IPS-15b (cell line): ENCODE data around the gene TTF2.

ENCODE experiments used
- H3K27me3 ChIP-seq: one replicate; pipeline ENCODE4 v1.6.1; 2013; ENCODE audit warnings: low read length; ENCODE audit not compliant: control insufficient read depth, insufficient read depth
- H3K36me3 ChIP-seq: one replicate; pipeline ENCODE4 v1.6.1; 2013; ENCODE audit warnings: low read length; ENCODE audit not compliant: control insufficient read depth, insufficient read depth
- H3K4me1 ChIP-seq: one replicate; pipeline ENCODE4 v1.6.1; 2013; ENCODE audit warnings: mild to moderate bottlenecking, low read length; ENCODE audit not compliant: control insufficient read depth, insufficient read depth
- H3K4me3 ChIP-seq: one replicate; pipeline ENCODE4 v1.5.1; 2013; ENCODE audit warnings: low read depth, low read length
- H3K9ac ChIP-seq: one replicate; pipeline ENCODE4 v1.6.1; 2013; ENCODE audit warnings: low read depth, mild to moderate bottlenecking, low read length
- H3K9me3 ChIP-seq: one replicate; pipeline ENCODE4 v1.6.1; 2013; ENCODE audit warnings: mild to moderate bottlenecking, low read length; ENCODE audit not compliant: control insufficient read depth, insufficient read depth

The TTF2 gene

GRCh38 chr1:117128323-117129079, 68.4 kb downstream of the TTF2 start:
- Histone ChIP-seq H3K36me3 (no peaks in the 10 kb centered on the region), H3K27me3 (no peaks in the 10 kb centered on the region), H3K9me3 (no peaks in the 10 kb centered on the region), H3K4me3 (no peak overlapping the region), H3K9ac (no peak overlapping the region), H3K4me1 (no peaks in the 10 kb centered on the region)

- Histone ChIP-seq H3K9ac (no peak overlapping the region), H3K4me3 (no peak overlapping the region), H3K36me3 (no peaks in the 10 kb centered on the region), H3K9me3 (no peaks in the 10 kb centered on the region), H3K27me3 (no peaks in the 10 kb centered on the region), H3K4me1 (peaks cover 8% of the 10 kb centered on the region)
These were observed 70.4 kb downstream of the TTF2 start for GRCh38 chr1:117130526-117130925.

- Histone ChIP-seq H3K9ac (no peak overlapping the region), H3K36me3 (no peaks in the 10 kb centered on the region), H3K27me3 (no peaks in the 10 kb centered on the region), H3K9me3 (no peaks in the 10 kb centered on the region), H3K4me3 (no peak overlapping the region), H3K4me1 (peaks cover 10% of the 10 kb centered on the region)
These were observed 75.2 kb downstream of the TTF2 start for GRCh38 chr1:117135329-117135728.

GRCh38 chr1:117136749-117137148, 76.6 kb downstream of the TTF2 start:
- Histone ChIP-seq H3K4me3 (no peak overlapping the region), H3K9ac (no peak overlapping the region), H3K36me3 (no peaks in the 10 kb centered on the region), H3K9me3 (no peaks in the 10 kb centered on the region), H3K4me1 (peaks cover 10% of the 10 kb centered on the region), H3K27me3 (no peaks in the 10 kb centered on the region)

GRCh38 chr1:117137281-117137855, 77.2 kb downstream of the TTF2 start:
- Histone ChIP-seq H3K36me3 (no peaks in the 10 kb centered on the region), H3K4me1 (peaks cover 10% of the 10 kb centered on the region), H3K9me3 (no peaks in the 10 kb centered on the region), H3K27me3 (no peaks in the 10 kb centered on the region), H3K9ac (no peak overlapping the region), H3K4me3 (no peak overlapping the region)

GRCh38 chr1:117138106-117138505, 78.0 kb downstream of the TTF2 start:
- H3K4me3 ChIP-seq, result no peak overlapping the region
- H3K36me3 ChIP-seq, result no peaks in the 10 kb centered on the region
- H3K9ac ChIP-seq, result no peak overlapping the region
- no peaks in the 10 kb centered on the region for H3K27me3 ChIP-seq
- H3K4me1 ChIP-seq, result peaks cover 10% of the 10 kb centered on the region
- no peaks in the 10 kb centered on the region for H3K9me3 ChIP-seq

GRCh38 chr1:117138561-117138960, 78.4 kb downstream of the TTF2 start:
- Histone ChIP-seq H3K27me3 (no peaks in the 10 kb centered on the region), H3K4me1 (peaks cover 10% of the 10 kb centered on the region), H3K4me3 (no peak overlapping the region), H3K9me3 (no peaks in the 10 kb centered on the region), H3K9ac (no peak overlapping the region), H3K36me3 (no peaks in the 10 kb centered on the region)

- H3K4me3 ChIP-seq, result no peak overlapping the region
- H3K4me1 ChIP-seq, result peaks cover 2% of the 10 kb centered on the region
- H3K27me3 ChIP-seq, result no peaks in the 10 kb centered on the region
- H3K9ac ChIP-seq, result no peak overlapping the region
- no peaks in the 10 kb centered on the region for H3K9me3 ChIP-seq
- H3K36me3 ChIP-seq, result no peaks in the 10 kb centered on the region
These were observed 82.1 kb downstream of the TTF2 start for GRCh38 chr1:117142200-117142599.

GRCh38 chr1:117143172-117143571, 83.0 kb downstream of the TTF2 start:
- peaks cover 5% of the 10 kb centered on the region for H3K4me1 ChIP-seq
- H3K9me3 ChIP-seq, result no peaks in the 10 kb centered on the region
- no peak overlapping the region for H3K4me3 ChIP-seq
- H3K27me3 ChIP-seq, result no peaks in the 10 kb centered on the region
- no peaks in the 10 kb centered on the region for H3K36me3 ChIP-seq
- no peak overlapping the region for H3K9ac ChIP-seq

GRCh38 chr1:117143871-117144270, 83.7 kb downstream of the TTF2 start:
- Histone ChIP-seq H3K9ac (no peak overlapping the region), H3K9me3 (no peaks in the 10 kb centered on the region), H3K4me1 (peaks cover 5% of the 10 kb centered on the region), H3K4me3 (no peak overlapping the region), H3K27me3 (no peaks in the 10 kb centered on the region), H3K36me3 (no peaks in the 10 kb centered on the region)

GRCh38 chr1:117146072-117146471, 85.9 kb downstream of the TTF2 start:
- no peak overlapping the region for H3K9ac ChIP-seq
- no peaks in the 10 kb centered on the region for H3K36me3 ChIP-seq
- no peak overlapping the region for H3K4me3 ChIP-seq
- H3K9me3 ChIP-seq, result no peaks in the 10 kb centered on the region
- H3K4me1 ChIP-seq, result peaks cover 5% of the 10 kb centered on the region
- no peaks in the 10 kb centered on the region for H3K27me3 ChIP-seq

- H3K27me3 ChIP-seq, result no peaks in the 10 kb centered on the region
- no peaks in the 10 kb centered on the region for H3K36me3 ChIP-seq
- H3K4me3 ChIP-seq, result no peak overlapping the region
- H3K4me1 ChIP-seq, result peaks cover 5% of the 10 kb centered on the region
- H3K9ac ChIP-seq, result no peak overlapping the region
- no peaks in the 10 kb centered on the region for H3K9me3 ChIP-seq
These were observed 86.6 kb downstream of the TTF2 start for GRCh38 chr1:117146575-117147340.
